ENCODE results near the gene CCDC102A.

CCDC102A gene

DNA sequence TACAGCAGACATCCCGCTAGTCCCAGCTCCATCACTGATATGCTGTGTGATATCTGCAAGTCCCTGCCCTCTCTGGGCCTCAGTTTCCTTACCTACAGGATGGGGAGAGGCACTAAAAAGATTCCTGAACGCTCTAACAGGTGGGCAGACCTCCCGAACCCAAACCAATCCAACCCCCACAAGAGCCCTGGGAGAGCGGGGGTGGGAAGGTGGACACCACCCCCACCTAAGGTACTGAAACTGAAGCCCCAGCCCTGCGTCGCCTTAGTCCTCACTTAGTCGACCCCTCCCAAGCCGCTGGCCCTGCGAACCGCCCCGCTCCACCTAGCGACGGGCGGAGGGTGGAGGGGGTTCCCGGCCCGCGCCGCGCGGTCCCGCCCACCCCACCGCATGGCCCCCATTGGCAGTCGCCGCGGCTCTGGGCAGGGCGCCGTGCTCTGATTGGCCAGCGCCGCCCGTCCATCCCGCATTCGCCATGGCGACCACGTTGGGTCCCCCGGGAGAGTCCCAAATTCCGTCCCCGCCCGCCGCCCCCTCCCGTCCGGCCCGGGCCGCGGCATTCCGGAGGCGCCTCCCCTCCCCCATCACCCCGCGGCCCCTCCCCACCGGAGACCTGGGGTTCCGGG is 578 bp downstream of the CCDC102A start:
- peak; percentile 85 to 88 for ATAC-seq

- ATAC-seq: no peak
Measured at GRCh38 chr16:57534881-57535658, 1.3 kb downstream of the CCDC102A start.

- no peak for ATAC-seq
Measured at GRCh38 chr16:57534337-57534880, 2.0 kb downstream of the CCDC102A start.

DNA sequence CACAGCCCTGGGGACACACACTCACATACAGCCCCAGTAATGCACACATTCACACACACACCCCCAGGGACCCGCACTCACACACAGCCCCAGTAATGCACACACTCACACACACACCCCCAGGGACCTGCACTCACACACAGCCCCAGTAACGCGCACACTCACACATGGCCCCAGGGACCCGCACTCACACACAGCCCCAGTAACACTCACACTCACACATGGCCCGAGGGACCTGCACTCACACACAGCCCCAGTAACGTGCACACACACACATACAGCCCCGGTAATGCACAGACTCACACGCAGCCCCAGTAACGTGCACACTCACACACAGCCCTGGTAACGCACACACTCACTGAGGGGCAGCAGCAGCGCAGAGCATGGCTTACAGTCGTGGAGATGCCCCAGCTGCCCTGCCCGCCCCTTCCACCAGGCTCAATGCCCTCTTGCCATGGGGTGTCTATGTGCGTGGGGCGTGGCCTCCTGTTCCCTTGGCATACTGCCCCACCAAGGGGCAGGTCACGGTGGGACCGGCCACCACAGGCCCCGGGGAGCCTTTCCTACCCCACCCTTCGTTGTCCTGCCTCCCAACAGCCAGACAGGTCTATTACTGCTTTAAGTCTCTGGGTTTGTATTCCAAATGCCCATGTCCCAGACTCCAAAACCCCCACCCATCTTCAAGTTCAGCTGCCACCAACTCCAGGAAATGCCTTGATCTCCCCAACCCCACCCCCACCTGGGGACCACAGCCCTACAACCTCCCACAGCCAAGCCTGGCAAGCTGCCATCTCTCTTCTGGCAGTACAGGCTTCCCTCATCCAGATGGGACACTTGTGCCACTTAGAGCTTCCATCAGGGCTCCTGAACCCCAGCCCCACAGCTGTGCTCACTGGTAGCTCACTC is 2.7 kb downstream of the CCDC102A start:
- ATAC-seq: no peak

DNA sequence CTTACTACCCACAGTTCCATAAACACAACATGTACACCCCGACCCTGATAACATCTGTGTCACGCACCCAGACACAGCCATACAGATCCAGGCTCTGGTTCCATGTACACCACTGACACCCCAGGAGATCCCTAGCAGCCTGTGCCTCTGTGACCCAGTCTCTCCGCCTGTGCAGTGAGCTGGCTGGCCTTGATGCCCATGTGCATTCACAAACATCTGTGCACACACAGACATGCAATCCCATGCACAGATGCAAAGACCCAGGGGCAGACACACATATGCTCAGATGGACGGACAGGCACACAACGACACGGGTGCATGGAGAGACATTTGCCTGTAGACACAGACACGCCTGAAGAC is 4.1 kb downstream of the CCDC102A start:
- no peak for ATAC-seq

GRCh38 chr16:57531635-57532265 is 4.6 kb downstream of the CCDC102A start:
- ATAC-seq: no peak

DNA sequence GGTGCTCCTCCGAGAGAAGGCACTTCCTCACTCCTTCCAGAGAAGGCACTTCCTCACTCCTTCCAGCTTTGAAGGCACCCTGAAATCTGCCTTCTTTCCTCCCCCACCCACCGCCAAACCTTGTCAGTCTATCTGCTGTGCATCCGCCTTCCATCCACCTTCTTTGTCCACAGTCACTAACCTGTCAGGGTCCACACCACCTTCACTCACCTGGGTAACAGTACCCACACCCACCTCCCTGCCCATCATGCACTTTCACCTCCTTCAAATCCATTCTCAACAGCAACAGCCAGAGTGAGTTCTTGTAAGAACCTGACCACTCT is 5.2 kb downstream of the CCDC102A start:
- ATAC-seq: no peak

- ATAC-seq: no peak
Measured at GRCh38 chr16:57530522-57531252, 5.7 kb downstream of the CCDC102A start.

DNA sequence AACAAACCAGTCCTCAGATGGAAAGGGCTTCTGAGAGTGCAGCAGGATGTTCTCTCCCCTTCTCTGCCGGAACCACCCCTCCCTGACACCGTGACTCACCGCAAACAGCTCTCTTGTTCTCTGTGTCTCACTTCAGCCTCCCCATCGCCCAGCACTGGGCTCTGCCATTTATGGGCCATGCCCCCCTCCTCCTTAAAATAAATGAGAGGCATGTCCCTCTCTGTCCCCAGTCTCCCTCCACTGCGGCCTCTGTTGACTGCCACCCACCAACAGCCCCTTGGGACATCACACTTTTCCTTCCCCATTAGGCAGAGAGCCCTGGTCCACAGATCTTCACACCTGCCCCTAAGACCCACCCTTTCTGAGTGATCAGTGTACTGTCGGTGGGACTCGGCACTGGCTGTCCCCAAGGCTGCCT is 6.3 kb downstream of the CCDC102A start:
- ATAC-seq: peak; percentile 93 to 94

DNA sequence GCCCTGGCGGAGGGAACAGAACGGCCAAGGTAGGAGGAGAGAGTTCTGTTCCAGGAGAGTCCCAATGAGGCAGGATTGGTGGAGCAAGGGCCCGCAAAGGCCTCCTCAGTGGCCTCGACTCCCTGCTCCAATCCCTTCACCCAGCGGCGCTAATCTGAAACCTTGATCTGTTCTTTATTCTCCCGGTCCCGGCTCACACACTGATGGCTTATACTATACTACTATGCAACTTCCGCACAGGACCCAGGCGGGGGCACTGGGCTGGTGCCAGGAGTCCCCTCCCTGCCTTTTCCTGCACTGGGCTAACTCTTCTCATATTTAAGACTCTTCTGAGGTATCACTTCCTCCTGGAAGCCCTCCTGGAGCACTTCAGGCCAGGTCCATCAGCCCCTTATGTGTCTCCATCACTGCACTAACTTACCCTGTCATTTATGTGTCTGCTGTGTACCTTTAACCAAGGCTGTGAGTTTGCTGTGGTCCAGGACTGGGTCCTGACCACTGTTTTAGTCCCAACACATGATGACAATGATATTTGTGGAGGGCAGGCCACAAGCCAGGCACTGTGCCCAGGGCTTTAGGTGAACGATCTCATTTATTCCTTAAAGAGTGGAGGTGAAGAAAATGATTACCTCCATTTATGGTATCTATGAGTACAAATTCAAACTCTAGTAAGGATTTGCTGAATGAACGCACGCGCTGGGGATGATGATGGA is 6.8 kb downstream of the CCDC102A start:
- ATAC-seq: peak in 1 of 2 donors; percentile 2

GRCh38 chr16:57528499-57529390 is 7.6 kb downstream of the CCDC102A start:
- no peak for ATAC-seq

GRCh38 chr16:57527610-57528360 is 8.6 kb downstream of the CCDC102A start:
- no peak for ATAC-seq

- no peak for ATAC-seq
Measured at GRCh38 chr16:57527027-57527426, 9.3 kb downstream of the CCDC102A start.

- ATAC-seq: no peak
Measured at GRCh38 chr16:57526498-57526897, 9.9 kb downstream of the CCDC102A start.

- no peak for ATAC-seq
Measured at GRCh38 chr16:57525761-57526160, 10.6 kb downstream of the CCDC102A start.

DNA sequence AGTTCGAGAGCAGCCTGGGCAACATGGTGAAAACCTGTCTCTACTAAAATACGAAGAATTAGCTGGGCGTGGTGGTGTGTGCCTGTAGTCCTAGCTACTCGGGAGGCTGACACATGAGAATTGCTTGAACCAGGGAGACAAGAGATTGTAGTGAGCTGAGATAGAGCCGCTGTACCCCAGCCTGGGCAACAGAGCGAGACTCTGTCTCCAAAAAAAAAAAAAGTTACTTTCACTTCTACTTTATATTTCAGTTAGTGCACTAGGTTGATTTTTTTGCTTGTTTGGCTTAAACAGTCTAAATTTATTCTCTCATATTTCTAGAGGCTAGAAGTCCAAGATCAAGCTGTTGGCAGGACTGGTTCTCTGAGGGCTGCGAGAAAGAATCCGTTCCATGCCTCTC is 13.4 kb downstream of the CCDC102A start:
- ATAC-seq: no peak

- peak; percentile 86 to 94 for ATAC-seq
Measured at GRCh38 chr16:57519796-57520360, 16.5 kb downstream of the CCDC102A start.

- no peak for ATAC-seq
Measured at GRCh38 chr16:57518922-57519321, 17.4 kb downstream of the CCDC102A start.

- ATAC-seq: no peak
Measured at GRCh38 chr16:57518520-57518919, 17.9 kb downstream of the CCDC102A start.
